Right atrium auricular region (tissue), 2 donors: ENCODE measurements around the gene MED16. TPM values are rescaled to one million over a fixed set of nuclear protein-coding genes. Genes with fewer than 3 reads are reported as not detected.

ENCODE experiments used
- DNase-seq: peaks from one replicate; pipeline ENCODE4 v3.0.0-alpha.2; 2019; ENCODE audit warnings: low spot score
- H3K27ac ChIP-seq, 2 donors: fragments of 200-600 bp; sonication (generic); 1 replicate in 1 of 2; 2 replicates in 1 of 2; pipeline ENCODE4 v1.5.1; 2016 to 2019
- H3K27me3 ChIP-seq, 2 donors: fragments of 200-600 bp; sonication (generic); one replicate each; pipeline versions ENCODE4 v1.5.1 to v1.6.0; 2017 to 2019
- H3K36me3 ChIP-seq: fragments of 200-600 bp; sonication (generic); one replicate; pipeline ENCODE4 v1.5.1; 2016
- H3K4me1 ChIP-seq, 2 donors: fragments of 200-600 bp; sonication (generic); one replicate each; pipeline versions ENCODE4 v1.5.1 to v1.6.0; 2017 to 2019
- H3K4me3 ChIP-seq, 2 donors: fragments of 200-600 bp; sonication (generic); 1 replicate in 1 of 2; 2 replicates in 1 of 2; pipeline ENCODE4 v1.5.1; 2017 to 2019; ENCODE audit warnings: mild to moderate bottlenecking in 1 of 2, moderate library complexity in 1 of 2
- H3K9me3 ChIP-seq, 2 donors: fragments of 200-600 bp; sonication (generic); one replicate each; pipeline ENCODE4 v1.5.1; 2019
- total RNA-seq, 2 donors: library from RNA; depleted of rRNA; stranded (reverse); fragments of >200 nt; gene quantifications; one replicate each; pipeline ENCODE4 v1.1.0, GENCODE V29; 2016
- TF ChIP-seq, protein P1 (sequence below), 2 donors: fragments of 200-600 bp; sonication (generic); IDR thresholded peaks; one replicate each; pipeline ENCODE4 v1.5.1; 2019; ENCODE audit warnings: antibody characterized with exemption in 2 of 2

Gene MED16
- total RNA-seq, 2 donors from 2014 or later, result 17.7 to 26.5 TPM

DNA sequence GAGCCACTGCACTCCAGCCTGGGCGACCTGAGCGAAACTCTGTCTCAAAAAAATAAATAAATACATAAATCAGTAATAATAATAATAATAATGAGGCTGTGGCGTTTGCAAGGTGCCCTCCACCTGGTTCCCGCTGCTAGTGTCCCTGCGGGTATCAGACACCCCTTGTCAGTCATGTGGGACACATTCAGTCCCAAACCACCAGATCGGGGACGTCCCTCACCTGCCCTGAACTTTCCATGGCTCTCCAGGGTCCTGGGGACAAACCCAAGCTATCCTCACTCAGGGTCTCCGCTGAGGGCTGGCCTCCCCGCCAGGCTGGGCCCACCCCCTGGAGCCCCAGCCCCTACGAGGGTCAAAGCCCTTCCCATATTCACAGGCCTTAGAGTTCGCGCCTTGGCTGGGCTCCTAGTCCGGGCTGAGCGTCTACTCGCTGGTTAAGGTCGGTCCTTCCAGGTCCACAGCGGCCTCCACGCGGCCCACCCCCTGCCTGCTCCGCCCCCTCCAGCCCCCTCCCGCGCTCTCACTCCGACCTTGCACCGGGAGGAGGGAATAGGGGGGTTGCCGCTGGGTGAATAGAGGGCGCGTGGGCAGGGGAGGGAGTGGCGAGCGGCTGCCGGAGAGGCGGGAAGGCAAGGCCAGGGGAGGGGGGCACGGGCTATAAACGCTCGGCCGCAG is 23.8 kb upstream of the MED16 start:
- DNase-seq, result no peak
- H3K4me3 ChIP-seq, result peak overlapping the region in 1 of 2 donors; percentile 41
- peaks cover 18 to 38% of the 10 kb centered on the region in 2 donors for H3K27me3 ChIP-seq
- H3K36me3 ChIP-seq, result no peaks in the 10 kb centered on the region
- H3K27ac ChIP-seq, result no peak overlapping the region
- no peaks in the 10 kb centered on the region for H3K9me3 ChIP-seq
- TF ChIP-seq, protein P1, sequence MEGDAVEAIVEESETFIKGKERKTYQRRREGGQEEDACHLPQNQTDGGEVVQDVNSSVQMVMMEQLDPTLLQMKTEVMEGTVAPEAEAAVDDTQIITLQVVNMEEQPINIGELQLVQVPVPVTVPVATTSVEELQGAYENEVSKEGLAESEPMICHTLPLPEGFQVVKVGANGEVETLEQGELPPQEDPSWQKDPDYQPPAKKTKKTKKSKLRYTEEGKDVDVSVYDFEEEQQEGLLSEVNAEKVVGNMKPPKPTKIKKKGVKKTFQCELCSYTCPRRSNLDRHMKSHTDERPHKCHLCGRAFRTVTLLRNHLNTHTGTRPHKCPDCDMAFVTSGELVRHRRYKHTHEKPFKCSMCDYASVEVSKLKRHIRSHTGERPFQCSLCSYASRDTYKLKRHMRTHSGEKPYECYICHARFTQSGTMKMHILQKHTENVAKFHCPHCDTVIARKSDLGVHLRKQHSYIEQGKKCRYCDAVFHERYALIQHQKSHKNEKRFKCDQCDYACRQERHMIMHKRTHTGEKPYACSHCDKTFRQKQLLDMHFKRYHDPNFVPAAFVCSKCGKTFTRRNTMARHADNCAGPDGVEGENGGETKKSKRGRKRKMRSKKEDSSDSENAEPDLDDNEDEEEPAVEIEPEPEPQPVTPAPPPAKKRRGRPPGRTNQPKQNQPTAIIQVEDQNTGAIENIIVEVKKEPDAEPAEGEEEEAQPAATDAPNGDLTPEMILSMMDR (IDR thresholded peaks at IDR 0.05), result no peak
- H3K4me1 ChIP-seq, result peaks cover 0 to 47% of the 10 kb centered on the region in 2 donors

GRCh38 chr19:913080-913748 is 20.2 kb upstream of the MED16 start, which contains the start of gene R3HDM4:
Gene R3HDM4 (minus strand): TSS chr19:913219. CDS start chr19:913157, 62 bp downstream.
- DNase-seq, result peak; percentile 68

DNA sequence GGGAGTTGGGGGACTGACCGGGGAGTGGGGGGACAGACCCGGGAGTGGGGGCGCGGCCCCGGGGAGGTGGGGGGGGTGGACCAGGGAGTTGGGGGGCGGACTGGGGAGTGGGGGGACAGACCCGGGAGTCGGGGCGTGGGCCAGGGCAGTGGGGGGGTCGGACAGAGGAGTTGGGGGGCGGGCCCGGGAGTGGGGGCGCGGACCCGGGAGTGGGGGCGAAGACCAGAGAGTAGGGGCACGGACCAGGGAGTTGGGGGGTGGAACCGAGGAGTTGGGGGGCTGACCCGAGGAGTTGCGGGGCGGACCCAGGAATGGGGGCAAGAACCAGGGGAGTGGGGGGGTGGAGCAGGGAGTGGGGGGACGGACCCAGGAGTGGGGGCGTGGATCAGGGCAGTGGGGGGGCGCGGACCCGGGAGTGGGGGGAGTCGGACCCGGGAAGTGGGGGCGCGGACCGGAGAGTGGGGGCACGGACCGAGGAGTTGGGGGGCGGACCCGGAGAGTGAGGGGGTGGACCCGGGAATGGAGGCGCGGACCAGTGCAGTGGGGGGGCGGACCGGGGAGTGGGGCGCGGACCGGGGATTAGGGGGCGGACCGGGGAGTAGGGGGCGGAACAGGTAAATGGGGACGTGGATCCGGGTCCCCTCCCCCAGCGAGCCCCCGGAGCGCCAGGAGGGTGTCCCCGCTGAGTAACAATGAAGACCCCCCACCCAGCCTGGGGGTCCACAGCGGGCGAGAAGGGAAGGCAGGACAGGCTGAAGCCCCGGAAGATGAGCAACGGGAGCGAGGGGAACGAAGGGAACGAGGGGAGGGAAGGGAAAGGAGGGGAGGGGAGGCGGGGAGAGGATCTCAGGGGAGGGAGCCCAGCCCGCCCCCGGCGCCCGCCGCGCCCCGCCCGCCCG is 19.4 kb upstream of the MED16 start:
- Histone ChIP-seq H3K27ac (peak overlapping the region; percentile 64 to 80), H3K27me3 (peaks cover 0 to 5% of the 10 kb centered on the region in 2 donors), H3K9me3 (no peaks in the 10 kb centered on the region), H3K36me3 (no peaks in the 10 kb centered on the region), H3K4me3 (peak overlapping the region; percentile 87 to 94), H3K4me1 (peaks cover 0 to 16% of the 10 kb centered on the region in 2 donors)
- DNase-seq, result no peak
- TF ChIP-seq, protein P1 (IDR thresholded peaks at IDR 0.05), result no peak

More at GRCh38 chr19:913080-913748, 20.2 kb upstream of the MED16 start, which contains the start of gene R3HDM4:
- Histone ChIP-seq H3K4me3 (peak within 1 kb of the TSS; percentile 87 to 94), H3K4me1 (peaks cover 0 to 24% of the 10 kb centered on the region in 2 donors), H3K9me3 (no peaks in the 10 kb centered on the region), H3K36me3 (no peaks in the 10 kb centered on the region), H3K27me3 (peaks cover 0 to 13% of the 10 kb centered on the region in 2 donors), H3K27ac (peak within 1 kb of the TSS; percentile 79 to 93)
- TF ChIP-seq, protein P1 (IDR thresholded peaks at IDR 0.05), result no peak

DNA sequence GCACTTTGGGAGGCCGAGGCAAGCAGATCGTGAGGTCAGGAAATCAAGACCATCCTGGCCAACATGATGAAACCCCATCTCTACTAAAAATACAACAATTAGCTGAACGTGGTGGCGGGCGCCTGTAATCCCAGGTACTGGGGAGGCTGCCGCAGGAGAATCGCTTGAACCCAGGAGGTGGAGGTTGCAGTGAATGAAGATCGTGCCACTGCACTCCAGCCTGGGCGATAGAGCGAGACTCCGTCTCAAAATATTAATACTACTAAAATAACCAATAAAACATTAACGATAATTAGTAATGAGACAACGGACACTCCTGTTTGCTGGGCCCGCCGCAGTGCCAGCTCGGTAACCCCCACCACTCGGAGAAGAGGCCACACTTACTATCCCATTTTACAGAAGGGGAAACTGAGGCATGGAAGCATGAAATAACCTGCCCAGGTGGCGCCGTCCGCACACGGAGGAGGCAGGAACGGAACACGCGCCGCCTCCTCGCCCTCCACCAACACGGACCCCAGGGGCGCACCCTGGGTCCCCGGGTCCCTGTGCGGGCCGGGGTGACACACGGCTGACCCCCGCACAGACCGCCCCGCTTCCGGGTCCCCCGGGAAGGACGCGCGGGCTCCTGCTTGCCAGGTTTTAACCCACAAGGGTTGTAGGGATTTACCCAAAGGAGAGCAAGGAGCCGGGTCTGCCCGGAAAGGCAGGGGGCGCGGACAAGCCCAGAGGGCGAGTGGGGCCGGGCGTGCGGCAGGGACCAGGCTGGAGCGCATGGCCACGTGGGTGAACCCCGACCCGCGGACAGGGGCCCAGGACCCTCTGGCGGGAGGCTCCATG is 18.4 kb upstream of the MED16 start:
- no peaks in the 10 kb centered on the region for H3K36me3 ChIP-seq
- H3K27me3 ChIP-seq, result no peaks in the 10 kb centered on the region
- H3K4me1 ChIP-seq, result peaks cover 0 to 7% of the 10 kb centered on the region in 2 donors
- H3K4me3 ChIP-seq, result no peak overlapping the region
- H3K9me3 ChIP-seq, result no peaks in the 10 kb centered on the region
- DNase-seq, result no peak
- TF ChIP-seq, protein P1 (IDR thresholded peaks at IDR 0.05), result no peak
- no peak overlapping the region for H3K27ac ChIP-seq
